GM12891 (cell line): ENCODE measurements around the gene KCTD8.
"Not testable (repeated sequence)": the region's sequence is repeated elsewhere in the genome, so short reads cannot be mapped to it uniquely, and the experiment has no call there.

Source experiments
- DNase-seq: peaks from one replicate; pipeline ENCODE4 v3.0.0; 2011; ENCODE audit warnings: low spot score; ENCODE audit not compliant: insufficient read length
- FAIRE-seq: peaks from 2 replicates; lab custom pipeline; 2011; peaks lifted over from hg19 to GRCh38; lab: Jason Lieb, UNC
- PAX5 ChIP-seq: IDR thresholded peaks from 2 replicates; pipeline ENCODE4 v1.6.1; 2011; ENCODE audit warnings: low read length, moderate library complexity, mild to moderate bottlenecking; ENCODE audit not compliant: insufficient read depth, severe bottlenecking
- POLR2A ChIP-seq: IDR thresholded peaks from 2 replicates; pipeline ENCODE4 v1.6.1; 2011; ENCODE audit warnings: low read depth, low read length, control low read depth
- POLR2AphosphoS5 ChIP-seq: IDR thresholded peaks from 2 replicates; pipeline ENCODE4 v1.6.1; 2011; ENCODE audit warnings: low read depth, low read length, control low read depth
- POU2F2 ChIP-seq: IDR thresholded peaks from 2 replicates; pipeline ENCODE4 v1.6.1; 2011; ENCODE audit warnings: low read depth, mild to moderate bottlenecking, control low read depth, low read length, moderate library complexity
- SPI1 ChIP-seq: IDR thresholded peaks from 2 replicates; pipeline ENCODE4 v1.6.1; 2011; ENCODE audit warnings: low read depth, low read length, control low read depth
- TAF1 ChIP-seq: IDR thresholded peaks from 2 replicates; pipeline ENCODE4 v1.6.1; 2011; ENCODE audit warnings: low read depth, low read length, control low read depth

KCTD8 gene

DNA sequence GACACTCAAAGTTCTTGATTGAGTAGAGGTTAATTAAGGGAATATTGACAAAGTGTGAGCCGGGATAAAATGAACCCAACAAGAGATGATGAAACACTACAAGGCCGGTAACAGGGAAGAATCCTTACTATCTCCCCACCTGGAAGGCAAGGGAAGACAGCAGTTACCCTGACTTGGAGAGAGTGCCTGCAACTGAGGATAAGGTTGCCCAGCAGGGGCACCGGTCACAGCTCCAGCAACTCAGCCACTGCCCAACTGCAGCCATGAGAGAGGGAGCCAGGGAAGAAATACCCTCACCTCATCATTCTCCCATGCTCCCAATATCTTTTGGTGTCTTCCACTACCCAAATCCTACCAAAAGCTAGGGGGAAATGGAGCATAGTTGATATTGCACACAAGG is 212.7 kb downstream of the KCTD8 start:
- DNase-seq (no peak), FAIRE-seq (no peak)
- no peak for TF ChIP-seq POU2F2
- no peak for TF ChIP-seq SPI1
- no peak for TF ChIP-seq TAF1
- no peak for TF ChIP-seq PAX5

DNA sequence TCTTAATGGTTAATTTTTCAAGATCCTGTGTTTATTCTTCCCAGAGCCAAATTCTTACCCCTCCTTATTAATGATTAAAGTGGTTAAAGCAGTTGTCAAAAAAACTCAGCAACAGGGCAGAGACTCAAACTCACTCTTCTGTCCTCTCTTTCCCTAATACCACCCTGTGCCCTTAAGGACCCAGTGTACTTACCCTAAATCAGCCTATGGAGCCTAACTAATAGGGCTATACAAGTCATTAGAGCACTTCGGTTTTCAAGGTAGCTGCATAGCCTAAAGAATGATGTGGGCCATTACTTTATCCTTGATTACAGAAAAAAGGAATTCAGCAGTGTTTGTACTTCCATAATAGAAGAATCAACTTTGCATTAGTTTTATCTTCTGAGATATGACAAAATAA is 216.3 kb downstream of the KCTD8 start:
- FAIRE-seq, result no peak
- TF ChIP-seq POLR2A, result no peak
- no peak for TF ChIP-seq SPI1
- TF ChIP-seq PAX5, result no peak
- no peak for TF ChIP-seq TAF1
- no peak for TF ChIP-seq POLR2AphosphoS5
- TF ChIP-seq POU2F2, result no peak

DNA sequence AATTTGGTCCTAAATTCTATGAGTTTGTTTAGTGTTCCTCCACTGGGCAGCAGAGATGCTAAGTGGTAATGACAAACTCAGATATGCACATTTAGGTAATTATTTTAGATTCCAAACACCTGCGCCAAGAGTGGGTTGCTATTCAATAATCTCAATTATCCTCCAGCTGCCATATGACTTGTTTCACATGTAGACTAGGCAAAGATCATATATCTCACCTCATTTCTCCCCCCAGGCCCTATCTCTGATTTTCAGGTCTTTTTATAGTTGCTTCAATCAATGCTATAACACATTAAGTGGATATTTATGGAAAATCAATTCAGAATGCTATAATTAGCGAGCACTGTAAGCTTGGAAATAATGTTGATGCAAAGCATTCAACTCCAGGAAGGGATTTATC is 217.6 kb downstream of the KCTD8 start:
- DNase-seq (no peak), FAIRE-seq (no peak)
- TF ChIP-seq TAF1 (no peak), POLR2A (no peak), SPI1 (no peak), POLR2AphosphoS5 (no peak), PAX5 (no peak), POU2F2 (no peak)

More for the DNA sequence above, 216.3 kb downstream of the KCTD8 start:
- no peak for DNase-seq

DNA sequence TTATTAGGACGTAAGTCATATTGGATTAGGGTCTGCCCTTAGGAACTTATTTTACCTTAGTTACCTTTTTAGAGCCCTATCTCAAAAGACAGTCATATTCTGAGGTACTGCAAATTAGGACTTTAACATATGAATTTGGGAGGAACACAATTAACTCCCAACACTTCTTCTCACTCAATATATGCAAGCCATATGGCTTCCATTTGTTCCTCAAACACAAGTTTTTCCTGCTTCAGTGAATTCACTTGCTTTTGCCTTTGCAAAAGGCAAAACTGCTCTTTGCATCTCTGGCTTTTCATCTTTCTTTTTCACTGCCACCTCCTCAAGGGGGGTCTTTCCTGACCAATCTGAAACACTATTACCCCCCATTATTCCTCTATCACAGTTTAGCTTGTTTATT is 220.3 kb downstream of the KCTD8 start:
- TF ChIP-seq POLR2A (no peak), POU2F2 (no peak), POLR2AphosphoS5 (no peak), TAF1 (no peak), PAX5 (no peak), SPI1 (no peak)
- FAIRE-seq, result no peak

DNA sequence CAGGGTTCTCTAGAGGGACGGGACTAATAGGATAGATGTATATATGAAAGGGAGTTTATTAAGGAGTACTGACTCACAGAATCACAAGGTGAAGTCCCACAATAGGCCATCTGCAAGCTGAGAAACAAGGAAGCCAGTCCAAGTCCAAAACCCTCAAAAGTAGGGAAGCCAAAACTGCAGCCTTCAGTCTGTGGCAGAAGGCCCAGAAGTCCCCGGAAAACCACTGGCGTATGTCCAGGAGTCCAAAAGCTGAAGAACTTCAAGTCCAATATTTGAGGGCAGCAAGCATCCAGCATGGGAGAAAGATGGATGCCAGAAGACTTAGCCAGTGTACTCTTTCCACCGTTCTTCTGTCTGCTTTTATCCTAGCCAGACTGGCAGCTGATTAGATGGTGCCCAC is 227.2 kb downstream of the KCTD8 start:
- no peak for DNase-seq
- no peak for FAIRE-seq
- TF ChIP-seq SPI1, result no peak
- TF ChIP-seq POLR2A, result no peak
- no peak for TF ChIP-seq POU2F2
- TF ChIP-seq POLR2AphosphoS5, result no peak
- no peak for TF ChIP-seq PAX5
- no peak for TF ChIP-seq TAF1

More for the DNA sequence above, 220.3 kb downstream of the KCTD8 start:
- no peak for DNase-seq

DNA sequence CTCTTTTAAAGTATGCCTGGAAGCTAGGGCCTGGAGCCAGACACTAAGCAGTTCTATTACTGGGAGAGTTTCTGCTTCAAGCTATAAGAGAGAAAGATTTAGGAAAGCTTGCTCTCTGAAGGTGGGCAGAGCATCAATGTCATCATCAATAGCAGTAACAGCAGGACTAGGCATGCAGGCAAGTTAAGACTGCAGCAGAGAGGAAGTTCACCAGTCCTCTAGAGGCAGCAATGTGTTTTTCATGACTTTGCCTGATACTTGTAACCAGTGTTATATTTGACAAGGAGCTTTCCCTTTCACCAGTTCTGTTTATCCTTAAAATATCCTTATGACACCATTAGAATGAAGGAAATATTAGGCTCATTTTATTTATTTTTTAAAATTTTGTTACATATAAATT is 237.9 kb downstream of the KCTD8 start:
- FAIRE-seq (no peak), DNase-seq (no peak)
- no peak for TF ChIP-seq POU2F2
- no peak for TF ChIP-seq POLR2A
- no peak for TF ChIP-seq TAF1
- TF ChIP-seq POLR2AphosphoS5, result no peak
- TF ChIP-seq SPI1, result no peak
- TF ChIP-seq PAX5, result no peak

DNA sequence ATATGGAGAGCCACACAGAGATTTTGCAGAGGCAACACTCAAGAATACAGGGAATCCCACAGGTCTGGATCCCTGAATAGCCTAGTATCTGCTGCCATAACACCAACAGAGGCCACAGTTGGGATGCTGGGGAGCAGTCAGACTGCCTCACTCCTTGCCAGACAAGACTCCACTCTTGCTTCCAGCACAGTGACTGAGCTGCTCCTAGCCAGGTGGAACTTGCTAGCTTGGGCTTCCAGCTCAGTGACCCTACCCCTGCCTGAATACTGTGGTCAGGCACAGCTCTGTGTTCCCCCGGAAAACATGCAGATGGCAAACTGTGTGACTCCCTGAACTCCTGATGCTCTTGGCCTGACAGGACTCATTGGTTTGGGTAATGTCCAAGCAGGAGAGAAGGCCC is 251.8 kb downstream of the KCTD8 start:
- DNase-seq, result no peak
- TF ChIP-seq POU2F2 (no peak), SPI1 (no peak), PAX5 (no peak), TAF1 (no peak), POLR2AphosphoS5 (no peak), POLR2A (no peak)
- FAIRE-seq, result no peak

DNA sequence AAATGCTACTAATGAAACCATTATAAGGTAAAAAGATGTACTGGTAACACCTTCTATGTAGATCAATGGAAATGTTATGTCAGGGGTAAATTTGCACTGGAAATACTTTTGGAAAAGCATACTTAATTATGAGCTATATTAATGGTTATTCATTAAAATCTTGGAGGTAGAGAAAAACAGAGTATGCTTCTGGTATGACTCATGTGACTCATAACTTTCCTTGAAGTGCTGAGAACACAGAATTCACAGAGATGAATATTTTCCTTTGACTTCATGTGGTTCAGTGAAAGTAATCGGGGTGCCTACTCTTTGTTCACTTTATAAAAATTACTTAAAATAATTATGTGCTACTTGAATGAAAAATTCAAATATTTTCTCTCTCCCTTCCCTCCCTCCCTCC is 254.2 kb downstream of the KCTD8 start:
- TF ChIP-seq POLR2A (no peak), POLR2AphosphoS5 (no peak), POU2F2 (no peak), PAX5 (no peak), SPI1 (no peak), TAF1 (no peak)
- FAIRE-seq (no peak), DNase-seq (no peak)

DNA sequence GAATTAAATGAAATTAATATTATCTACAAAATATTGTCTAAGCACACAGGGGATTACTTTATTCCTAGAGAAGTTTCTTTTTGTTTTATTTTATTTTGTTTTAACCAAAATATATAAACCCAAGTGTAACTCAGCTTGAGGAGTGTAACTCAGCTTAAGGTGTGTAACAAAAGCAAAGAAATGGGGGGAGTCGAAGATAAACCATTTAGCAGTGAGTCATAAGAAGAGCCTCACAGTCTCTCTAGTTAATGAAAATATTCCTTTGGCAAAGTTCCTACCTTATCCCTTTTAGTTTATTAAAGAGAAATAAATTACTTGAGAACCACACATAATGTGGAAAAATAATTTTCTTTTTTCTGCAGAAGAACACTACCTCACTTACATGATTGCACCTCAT is 261.8 kb downstream of the KCTD8 start:
- FAIRE-seq (no peak), DNase-seq (no peak)
- no peak for TF ChIP-seq SPI1
- no peak for TF ChIP-seq POLR2A
- TF ChIP-seq POLR2AphosphoS5, result no peak
- no peak for TF ChIP-seq TAF1
- no peak for TF ChIP-seq PAX5
- no peak for TF ChIP-seq POU2F2

DNA sequence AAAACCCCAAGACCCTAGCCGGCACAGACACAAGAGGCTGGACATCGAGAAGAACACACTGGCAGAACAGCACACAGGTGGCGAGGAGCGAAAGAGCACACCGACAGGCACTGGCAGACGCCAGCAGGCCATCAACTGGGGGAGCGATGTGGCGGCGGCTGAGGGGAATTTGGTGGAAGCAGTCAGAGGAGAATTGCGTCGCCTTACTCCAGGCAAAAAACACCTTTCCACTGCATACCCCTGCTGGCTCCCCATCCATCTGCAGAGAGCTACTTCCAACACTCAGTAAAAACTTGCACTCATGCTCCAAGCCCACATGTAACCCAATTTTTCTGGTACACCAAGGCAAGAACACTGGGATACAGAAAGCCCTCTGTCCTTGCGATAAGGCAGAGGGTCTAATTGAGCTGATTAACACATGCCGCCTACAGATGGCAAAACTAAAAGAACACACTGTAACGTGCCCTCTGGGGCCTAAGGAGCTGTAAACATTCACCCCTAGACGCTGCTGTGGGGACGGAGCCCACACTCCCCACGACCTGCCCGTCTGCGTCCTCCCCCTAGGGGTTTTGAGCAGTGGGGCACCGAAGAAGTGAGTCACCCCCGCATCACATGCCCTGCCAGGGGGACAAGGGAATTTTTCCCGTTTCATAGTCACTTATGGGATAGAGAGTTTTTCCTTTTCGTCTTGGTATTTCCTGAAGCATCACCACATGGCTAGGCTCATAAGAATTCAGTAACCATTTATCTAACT is 262.3 kb downstream of the KCTD8 start:
- no peak for DNase-seq
- TF ChIP-seq POU2F2 (no peak), PAX5 (no peak), SPI1 (no peak), POLR2A (no peak)
- FAIRE-seq, result no peak

DNA sequence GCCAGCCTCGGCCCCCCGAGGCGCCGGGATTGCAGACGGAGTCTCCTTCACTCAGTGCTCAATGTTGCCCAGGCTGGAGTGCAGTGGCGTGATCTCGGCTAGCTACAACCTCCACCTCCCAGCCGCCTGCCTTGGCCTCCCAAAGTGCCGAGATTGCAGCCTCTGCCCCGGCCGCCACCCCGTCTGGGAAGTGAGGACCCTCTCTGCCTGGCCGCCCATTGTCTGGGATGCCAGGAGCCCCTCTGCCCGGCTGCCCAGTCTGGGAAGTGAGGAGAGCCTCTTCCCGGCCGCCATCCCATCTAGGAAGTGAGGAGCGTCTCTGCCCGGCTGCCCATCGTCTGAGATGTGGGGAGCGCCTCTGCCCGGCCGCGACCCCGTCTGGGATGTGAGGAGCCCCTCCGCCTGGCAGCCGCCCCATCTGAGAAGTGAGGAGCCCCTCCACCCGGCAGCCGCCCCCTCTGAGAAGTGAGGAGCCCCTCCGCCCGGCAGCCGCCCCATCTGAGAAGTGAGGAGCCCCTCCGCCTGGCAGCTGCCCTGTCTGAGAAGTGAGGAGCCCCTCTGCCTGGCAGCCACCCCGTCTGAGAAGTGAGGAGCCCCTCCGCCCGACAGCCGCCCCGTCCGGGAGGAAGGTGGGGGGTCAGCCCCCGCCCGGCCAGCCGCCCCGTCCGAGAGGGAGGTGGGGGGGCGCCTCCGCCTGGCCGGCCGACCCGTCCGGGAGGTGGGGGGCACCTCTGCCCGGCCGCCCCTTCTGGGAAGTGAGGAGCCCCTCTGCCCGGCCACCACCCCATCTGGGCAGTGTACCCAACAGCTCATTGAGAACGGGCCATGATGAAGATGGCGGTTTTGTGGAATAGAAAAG is 266.9 kb downstream of the KCTD8 start:
- not testable (repeated sequence) for DNase-seq, FAIRE-seq

DNA sequence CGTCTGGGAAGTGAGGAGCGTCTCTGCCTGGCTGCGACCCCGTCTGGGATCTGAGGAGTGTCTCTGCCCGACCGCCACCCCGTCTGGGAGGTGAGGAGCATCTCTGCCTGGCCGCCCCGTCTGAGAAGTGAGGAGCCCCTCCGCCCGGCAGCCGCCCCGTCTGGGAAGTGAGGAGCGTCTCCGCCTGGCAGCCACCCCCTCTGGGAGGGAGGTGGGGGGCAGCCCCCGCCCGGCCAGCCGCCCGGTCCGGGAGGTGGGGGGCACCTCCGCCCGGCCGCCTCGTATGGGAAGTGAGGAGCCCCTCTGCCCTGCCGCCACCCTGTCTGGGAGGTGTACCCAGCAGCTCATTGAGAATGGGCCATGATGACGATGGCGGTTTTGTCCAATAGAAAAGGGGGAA is 280.8 kb downstream of the KCTD8 start:
- FAIRE-seq, DNase-seq: not testable (repeated sequence)
